Caco-2 (cell line): ENCODE results near the gene WDTC1. TPM values are rescaled to one million over a fixed set of nuclear protein-coding genes. Genes with fewer than 3 reads are reported as not detected.
A peak's percentile ranks its signal among the peaks of the same experiment; 100 is the strongest.

Source experiments
- BruUV-seq: library from RNA; stranded (reverse); fragments of 400-500 nt; replicated peaks from 2 replicates; lab custom pipeline; 2021; lab: Mats Ljungman, UMichigan
- CTCF ChIA-PET: fragments of 300-600 bp; sonication (Branson Sonifier 250); formaldehyde crosslinking; loops from one replicate; lab custom pipeline; 2022; ENCODE audit warnings: antibody characterized with exemption; lab: Charles Lee
- POLR2A ChIA-PET: fragments of 300-600 bp; sonication (Branson Sonifier 250); formaldehyde crosslinking; loops from one replicate; lab custom pipeline; 2022; ENCODE audit warnings: antibody characterized with exemption; lab: Charles Lee
- DNase-seq, 2 experiments: peaks; one replicate each; pipeline versions ENCODE4 v3.0.0 to v3.0.0-alpha.2; 2020 to 2022
- H3K27me3 ChIP-seq: replicated peaks from 2 replicates; pipeline ENCODE4 v1.6.0; 2011; ENCODE audit warnings: low read length; ENCODE audit not compliant: control insufficient read depth, insufficient read depth
- H3K36me3 ChIP-seq: 2 replicates; pipeline ENCODE4 v1.5.1; 2011; ENCODE audit warnings: low read length; ENCODE audit not compliant: control insufficient read depth, insufficient read depth
- H3K4me1 ChIP-seq: fragments of 250-450 bp; sonication (Bioruptor Pico); 2 replicates; pipeline ENCODE4 v1.5.1; 2020; ENCODE audit warnings: mild to moderate bottlenecking
- H3K4me3 ChIP-seq: 2 replicates; pipeline ENCODE4 v1.5.1; 2011; ENCODE audit warnings: low read depth, mild to moderate bottlenecking, control low read depth, low read length
- H3K9me3 ChIP-seq: fragments of 250-450 bp; sonication (Bioruptor Pico); 2 replicates; pipeline ENCODE4 v1.5.1; 2020; ENCODE audit warnings: mild to moderate bottlenecking, moderate library complexity
- H3K27ac Mint-ChIP-seq: one replicate; pipeline ENCODE4 v1.8.0; 2022; ENCODE audit warnings: mixed read lengths; ENCODE audit not compliant: unreplicated experiment
- H3K27me3 Mint-ChIP-seq: one replicate; pipeline ENCODE4 v1.8.0; 2022; ENCODE audit warnings: mixed read lengths; ENCODE audit not compliant: insufficient read depth, unreplicated experiment
- H3K36me3 Mint-ChIP-seq: one replicate; pipeline ENCODE4 v1.8.0; 2022; ENCODE audit warnings: mild to moderate bottlenecking, mixed read lengths; ENCODE audit not compliant: insufficient read depth, unreplicated experiment
- H3K4me1 Mint-ChIP-seq: one replicate; pipeline ENCODE4 v1.8.0; 2022; ENCODE audit warnings: low read depth, mixed read lengths; ENCODE audit not compliant: unreplicated experiment
- H3K4me3 Mint-ChIP-seq: one replicate; pipeline ENCODE4 v1.8.0; 2022; ENCODE audit warnings: mild to moderate bottlenecking, moderate library complexity, mixed read lengths; ENCODE audit not compliant: unreplicated experiment
- H3K9me3 Mint-ChIP-seq: one replicate; pipeline ENCODE4 v1.8.0; 2022; ENCODE audit warnings: mixed read lengths; ENCODE audit not compliant: unreplicated experiment
- CTCF ChIP-seq, 2 experiments: fragments of 200-600 bp in 1 of 2; IDR thresholded peaks; 1 replicate in 1 of 2; 2 replicates in 1 of 2; pipeline versions ENCODE4 v1.5.1 to v1.8.0; 2011 to 2022; ENCODE audit warnings: antibody characterized with exemption in 1 of 2, control low read depth in 1 of 2, inconsistent platforms in 1 of 2, low read depth in 1 of 2, low read length in 1 of 2, mild to moderate bottlenecking in 1 of 2, moderate library complexity in 1 of 2; ENCODE audit not compliant: insufficient read depth in 1 of 2, severe bottlenecking in 1 of 2, unreplicated experiment in 1 of 2
- intact Hi-C: fragments of 100-400 bp; cut with micrococcal nuclease; formaldehyde crosslinking; loops from one replicate; pipeline ENCODE4 v1.10.0; 2022; ENCODE audit not compliant: unreplicated experiment
- total RNA-seq: library from RNA; stranded (reverse); gene quantifications from 2 replicates; pipeline ENCODE4 v1.2.3, GENCODE V29; 2022

The WDTC1 gene
- total RNA-seq, 1 experiment from 2014 or later: 17.2 TPM

GRCh38 chr1:27306071-27306470 is 71.6 kb downstream of the WDTC1 start:
- H3K36me3 Mint-ChIP-seq: no peaks in the 10 kb centered on the region

GRCh38 chr1:27306892-27307761 is 72.7 kb downstream of the WDTC1 start:
- no peaks in the 10 kb centered on the region for H3K36me3 Mint-ChIP-seq
- POLR2A ChIA-PET: no interaction called here
- no TSS peak for BruUV-seq
- no peaks in the 10 kb centered on the region for H3K4me1 Mint-ChIP-seq
- H3K9me3 Mint-ChIP-seq: no peaks in the 10 kb centered on the region
- CTCF ChIA-PET: interaction anchor here (1.5 kb wide), 1 partner anchor 44 kb away, joined by 3 read pairs; no protein-coding TSS in a partner anchor
- DNase-seq: no peak
- Histone ChIP-seq H3K36me3 (no peaks in the 10 kb centered on the region), H3K9me3 (no peaks in the 10 kb centered on the region), H3K27me3 (no peaks in the 10 kb centered on the region), H3K4me1 (no peaks in the 10 kb centered on the region), H3K4me3 (no peak overlapping the region)
- intact Hi-C loops: loop anchor here (10.0 kb wide), 1 partner anchor 48 kb away; no protein-coding TSS in a partner anchor
- TF ChIP-seq CTCF (IDR thresholded peaks at IDR 0.05; ENCODE audit: insufficient read depth in 1 of 2, low read depth in 1 of 2, low read length in 1 of 2, severe bottlenecking in 1 of 2, unreplicated experiment in 1 of 2): peak in 1 of 2 experiments; percentile 5
- no peaks in the 10 kb centered on the region for H3K27me3 Mint-ChIP-seq
- H3K4me3 Mint-ChIP-seq: no peak overlapping the region
- no peak overlapping the region for H3K27ac Mint-ChIP-seq

More at GRCh38 chr1:27306071-27306470, 71.6 kb downstream of the WDTC1 start:
- H3K9me3 ChIP-seq: no peaks in the 10 kb centered on the region
- H3K4me1 ChIP-seq: no peaks in the 10 kb centered on the region
- Mint-ChIP-seq H3K4me1 (no peaks in the 10 kb centered on the region), H3K27ac (no peak overlapping the region), H3K27me3 (no peaks in the 10 kb centered on the region), H3K9me3 (no peaks in the 10 kb centered on the region), H3K4me3 (no peak overlapping the region)
- BruUV-seq: no TSS peak
- H3K27me3 ChIP-seq: no peaks in the 10 kb centered on the region
- TF ChIP-seq CTCF (IDR thresholded peaks at IDR 0.05; ENCODE audit: insufficient read depth in 1 of 2, low read depth in 1 of 2, low read length in 1 of 2, severe bottlenecking in 1 of 2, unreplicated experiment in 1 of 2): no peak
- intact Hi-C loops: loop anchor here (10.0 kb wide), 1 partner anchor 49 kb away; no protein-coding TSS in a partner anchor
- H3K4me3 ChIP-seq: no peak overlapping the region
- no peak for DNase-seq
- no peaks in the 10 kb centered on the region for H3K36me3 ChIP-seq
- ChIA-PET CTCF (no interaction called here), POLR2A (no interaction called here)

- ChIA-PET POLR2A (no interaction called here), CTCF (interaction anchor here (0.7 to 1.5 kb wide), 4 partner anchors 9 to 95 kb away, joined by 3 read pairs; no protein-coding TSS in a partner anchor)
- no peaks in the 10 kb centered on the region for H3K36me3 Mint-ChIP-seq
- H3K27ac Mint-ChIP-seq: no peak overlapping the region
- Histone ChIP-seq H3K4me3 (no peak overlapping the region), H3K36me3 (no peaks in the 10 kb centered on the region), H3K4me1 (no peaks in the 10 kb centered on the region), H3K27me3 (no peaks in the 10 kb centered on the region), H3K9me3 (no peaks in the 10 kb centered on the region)
- no peaks in the 10 kb centered on the region for H3K9me3 Mint-ChIP-seq
- H3K27me3 Mint-ChIP-seq: no peaks in the 10 kb centered on the region
- TF ChIP-seq CTCF (IDR thresholded peaks at IDR 0.05; ENCODE audit: insufficient read depth in 1 of 2, low read depth in 1 of 2, low read length in 1 of 2, severe bottlenecking in 1 of 2, unreplicated experiment in 1 of 2): no peak
- no peak for DNase-seq
- BruUV-seq: no TSS peak
- intact Hi-C loops: loop anchor here (10.0 kb wide), 1 partner anchor 47 kb away; no protein-coding TSS in a partner anchor
- H3K4me3 Mint-ChIP-seq: no peak overlapping the region
- H3K4me1 Mint-ChIP-seq: no peaks in the 10 kb centered on the region
Measured at GRCh38 chr1:27307874-27308598, 73.6 kb downstream of the WDTC1 start.
